SK-N-MC (cell line): Measurements from ENCODE around the gene PTCRA.

Experiments
- EZH2 ChIP-seq: fragments of 200-600 bp; sonication (generic); IDR thresholded peaks from one replicate; pipeline ENCODE4 v1.6.1; 2017; ENCODE audit warnings: antibody characterized with exemption
- POLR2AphosphoS5 ChIP-seq: IDR thresholded peaks from 2 replicates; pipeline ENCODE4 v1.6.1; 2012; ENCODE audit warnings: mild to moderate bottlenecking, low read depth, low read length, borderline replicate concordance

- TF ChIP-seq POLR2AphosphoS5 (no peak), EZH2 (no peak)
Observed at GRCh38 chr6:42966571-42966970, 50.7 kb downstream of the PTCRA start.
